ENCODE results near the gene FHIT.

DNA sequence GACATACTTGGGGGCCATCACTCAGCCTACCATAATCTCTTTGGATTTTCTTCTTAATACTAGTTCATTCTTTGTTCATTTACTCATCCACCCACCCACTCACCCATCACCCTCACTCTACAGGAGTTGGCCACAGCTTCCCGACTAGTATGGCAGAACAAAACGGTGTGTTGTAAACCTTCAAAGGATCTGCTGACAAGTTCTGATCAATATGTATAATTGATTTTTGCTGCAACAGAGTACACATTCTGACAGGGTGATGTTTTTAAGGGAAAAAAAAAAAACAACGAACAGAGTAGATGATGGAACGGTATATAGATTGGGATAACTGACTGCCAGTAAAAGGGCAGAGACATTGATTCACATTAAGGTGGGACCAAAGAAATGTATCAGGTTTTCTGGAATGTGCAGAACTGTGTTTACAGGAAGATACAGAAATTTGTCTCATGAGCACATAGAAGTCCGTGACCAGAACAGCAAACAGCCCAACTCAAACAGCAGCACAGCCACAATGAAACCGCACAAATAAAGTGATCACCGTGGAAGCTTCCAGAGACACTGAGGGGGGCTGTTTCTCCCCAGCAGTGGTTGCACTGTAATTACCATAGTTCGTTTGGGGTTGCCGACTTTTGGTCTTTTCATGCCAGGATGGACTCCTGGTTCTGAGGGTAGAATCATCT lies 931.9 kb downstream of the FHIT start:
- TF ChIP-seq SIN3A (IDR thresholded peaks at IDR 0.05; ENCODE audit: borderline replicate concordance, insufficient read depth, low read length) (no peak), POLR2AphosphoS5 (IDR thresholded peaks at IDR 0.05; ENCODE audit: low read depth, low read length) (no peak)
